ENCODE results near the gene PHIP.

Gene PHIP

DNA sequence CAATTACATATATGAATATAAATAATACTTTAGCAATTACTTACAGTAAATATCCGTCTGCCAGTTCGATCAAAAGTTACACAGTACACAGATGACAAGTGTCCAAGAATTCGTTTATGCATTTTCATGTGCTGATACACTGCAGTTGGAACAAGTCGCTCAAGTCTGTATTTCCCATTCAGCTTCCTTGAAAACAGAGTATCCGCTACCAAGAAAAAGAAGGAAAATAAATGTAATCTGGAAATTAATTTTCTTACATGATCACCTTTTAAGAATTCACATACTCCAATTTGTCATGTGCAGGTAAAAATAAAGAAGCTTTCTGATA, 35.3 kb downstream of the PHIP start:
- no peak overlapping the region for H3K14ac ChIP-seq (ENCODE audit: low read length)
- H3K23ac ChIP-seq (ENCODE audit: low read depth, low read length, poor library complexity) = no peak overlapping the region
- no peak overlapping the region for H4K91ac ChIP-seq (ENCODE audit: low read depth, low read length, poor library complexity)
- H3K36me3 ChIP-seq (replicated peaks in 1 of 2; ENCODE audit: control insufficient read depth in 2 of 2, insufficient read depth in 2 of 2, low read length in 2 of 2) = peaks cover 3 to 99% of the 10 kb centered on the region in 2 donors
- no peak overlapping the region for H2AFZ ChIP-seq (ENCODE audit: low read length)
- H3K9ac ChIP-seq (ENCODE audit: low read depth, low read length, poor library complexity) = no peak overlapping the region
- H2AK5ac ChIP-seq (ENCODE audit: low read depth, low read length) = no peak overlapping the region
- no peak overlapping the region for H2BK12ac ChIP-seq (ENCODE audit: low read length)
- H3K4me2 ChIP-seq (ENCODE audit: insufficient read depth, low read length, poor library complexity, severe bottlenecking) = no peak overlapping the region
- no peak overlapping the region for H2BK5ac ChIP-seq (ENCODE audit: low read length)
- DNase-seq (ENCODE audit: low spot score) = no peak
- no peak overlapping the region for H3K27ac ChIP-seq (replicated peaks; ENCODE audit: low read length)
- H3K4ac ChIP-seq (ENCODE audit: low read length) = no peak overlapping the region
- H2BK120ac ChIP-seq (ENCODE audit: low read depth, low read length) = no peak overlapping the region
- H3K18ac ChIP-seq (ENCODE audit: low read length) = no peak overlapping the region
- H3K4me1 ChIP-seq (ENCODE audit: control insufficient read depth in 2 of 2, insufficient read depth in 1 of 2, low read depth in 1 of 2, low read length in 2 of 2) = no peaks in the 10 kb centered on the region
- no peak overlapping the region for H4K8ac ChIP-seq (ENCODE audit: low read depth, low read length)
- H2BK15ac ChIP-seq (ENCODE audit: low read length) = no peak overlapping the region
- no CpG with 5 or more reads among the region's 5 CpGs for WGBS, 2 donors (ENCODE audit: extremely low coverage in 2 of 2, insufficient read length in 2 of 2, insufficient replicate concordance in 1 of 2)
- H3K79me1 ChIP-seq (ENCODE audit: low read depth, low read length) = no peaks in the 10 kb centered on the region
- no peak overlapping the region for H3K4me3 ChIP-seq (ENCODE audit: low read length in 2 of 2)
- peaks cover 0 to 16% of the 10 kb centered on the region in 2 donors for H3K9me3 ChIP-seq (replicated peaks in 1 of 2; ENCODE audit: control insufficient read depth in 2 of 2, insufficient read depth in 1 of 2, low read depth in 1 of 2, low read length in 2 of 2)
- no peaks in the 10 kb centered on the region for H3K27me3 ChIP-seq (ENCODE audit: control insufficient read depth in 3 of 3, insufficient read depth in 3 of 3, low read depth in 1 of 3, low read length in 3 of 3)

DNA sequence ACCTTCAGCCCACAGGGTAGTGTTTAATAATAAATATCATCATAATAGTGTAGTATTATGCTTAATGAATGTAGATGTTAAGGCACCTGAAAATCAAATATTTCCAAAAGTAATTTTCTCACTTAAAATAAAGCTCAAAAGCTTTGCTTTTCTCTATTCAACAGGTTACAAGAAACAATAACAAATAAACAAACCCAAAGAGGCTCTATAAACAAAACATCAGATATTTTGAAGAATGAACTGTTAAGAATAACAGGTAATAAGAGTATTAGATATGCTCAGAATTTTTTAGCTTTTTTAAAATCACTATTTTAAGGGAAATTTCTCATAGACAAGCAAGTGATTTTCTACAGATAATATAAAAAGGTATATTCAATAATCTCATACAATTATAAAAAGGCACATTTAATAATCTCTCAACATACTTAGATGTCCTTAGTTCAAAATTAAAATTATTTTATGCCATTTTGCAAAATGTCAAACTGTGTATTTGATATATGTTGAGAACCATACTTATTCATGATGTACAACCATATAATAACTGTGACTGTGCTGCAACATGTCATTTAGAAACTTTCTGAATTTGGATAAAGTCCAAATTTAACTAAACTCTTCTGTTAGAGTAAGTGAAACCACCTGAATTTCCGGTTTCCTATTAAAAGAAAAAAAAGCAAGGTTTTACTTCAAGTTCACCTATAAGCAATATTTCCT, 35.8 kb downstream of the PHIP start:
- WGBS, 2 donors (ENCODE audit: extremely low coverage in 2 of 2, insufficient read length in 2 of 2, insufficient replicate concordance in 1 of 2) = no CpG with 5 or more reads among the region's 1 CpG
- Histone ChIP-seq H2BK12ac (ENCODE audit: low read length) (no peak overlapping the region), H2AFZ (ENCODE audit: low read length) (no peak overlapping the region), H3K9ac (ENCODE audit: low read depth, low read length, poor library complexity) (no peak overlapping the region), H3K79me1 (ENCODE audit: low read depth, low read length) (no peaks in the 10 kb centered on the region), H2BK15ac (ENCODE audit: low read length) (no peak overlapping the region), H3K23ac (ENCODE audit: low read depth, low read length, poor library complexity) (no peak overlapping the region), H3K27ac (replicated peaks; ENCODE audit: low read length) (no peak overlapping the region), H3K4me3 (ENCODE audit: low read length in 2 of 2) (no peak overlapping the region), H3K27me3 (ENCODE audit: control insufficient read depth in 3 of 3, insufficient read depth in 3 of 3, low read depth in 1 of 3, low read length in 3 of 3) (no peaks in the 10 kb centered on the region), H3K4me1 (ENCODE audit: control insufficient read depth in 2 of 2, insufficient read depth in 1 of 2, low read depth in 1 of 2, low read length in 2 of 2) (no peaks in the 10 kb centered on the region), H3K14ac (ENCODE audit: low read length) (no peak overlapping the region), H4K8ac (ENCODE audit: low read depth, low read length) (no peak overlapping the region), H3K4me2 (ENCODE audit: insufficient read depth, low read length, poor library complexity, severe bottlenecking) (no peak overlapping the region), H2BK120ac (ENCODE audit: low read depth, low read length) (no peak overlapping the region), H4K91ac (ENCODE audit: low read depth, low read length, poor library complexity) (no peak overlapping the region), H3K36me3 (replicated peaks in 1 of 2; ENCODE audit: control insufficient read depth in 2 of 2, insufficient read depth in 2 of 2, low read length in 2 of 2) (peaks cover 3 to 99% of the 10 kb centered on the region in 2 donors), H3K9me3 (replicated peaks in 1 of 2; ENCODE audit: control insufficient read depth in 2 of 2, insufficient read depth in 1 of 2, low read depth in 1 of 2, low read length in 2 of 2) (peaks cover 0 to 19% of the 10 kb centered on the region in 2 donors), H3K4ac (ENCODE audit: low read length) (no peak overlapping the region), H2AK5ac (ENCODE audit: low read depth, low read length) (no peak overlapping the region), H2BK5ac (ENCODE audit: low read length) (no peak overlapping the region), H3K18ac (ENCODE audit: low read length) (no peak overlapping the region)
- no peak for DNase-seq (ENCODE audit: low spot score)

DNA sequence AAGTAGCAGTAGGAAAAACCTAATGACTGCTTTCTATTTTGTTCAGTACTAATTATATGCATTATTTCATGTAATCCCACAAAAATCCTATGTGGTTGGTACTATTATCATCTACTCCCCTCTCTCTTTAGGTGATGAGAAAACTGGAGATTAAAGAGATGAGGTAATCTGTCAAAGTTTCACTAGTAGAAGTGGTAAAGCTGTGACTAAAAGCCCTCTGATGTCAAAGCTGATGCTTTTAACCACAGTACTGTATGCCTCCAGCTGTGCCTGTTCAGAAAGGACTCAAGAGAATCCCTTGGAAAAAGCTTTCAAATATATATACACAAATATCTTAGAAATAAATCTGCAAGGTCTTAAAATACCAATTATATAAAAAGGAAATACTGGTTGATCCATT, 38.0 kb downstream of the PHIP start:
- no peak overlapping the region for H3K9ac ChIP-seq (ENCODE audit: low read depth, low read length, poor library complexity)
- no peak overlapping the region for H2BK120ac ChIP-seq (ENCODE audit: low read depth, low read length)
- H3K18ac ChIP-seq (ENCODE audit: low read length) = no peak overlapping the region
- H4K91ac ChIP-seq (ENCODE audit: low read depth, low read length, poor library complexity) = no peak overlapping the region
- no peak overlapping the region for H2AFZ ChIP-seq (ENCODE audit: low read length)
- H3K14ac ChIP-seq (ENCODE audit: low read length) = no peak overlapping the region
- no peak overlapping the region for H3K4me2 ChIP-seq (ENCODE audit: insufficient read depth, low read length, poor library complexity, severe bottlenecking)
- H3K27ac ChIP-seq (replicated peaks; ENCODE audit: low read length) = no peak overlapping the region
- no peak overlapping the region for H4K8ac ChIP-seq (ENCODE audit: low read depth, low read length)
- peaks cover 3 to 99% of the 10 kb centered on the region in 2 donors for H3K36me3 ChIP-seq (replicated peaks in 1 of 2; ENCODE audit: control insufficient read depth in 2 of 2, insufficient read depth in 2 of 2, low read length in 2 of 2)
- no peak overlapping the region for H2BK12ac ChIP-seq (ENCODE audit: low read length)
- H3K4ac ChIP-seq (ENCODE audit: low read length) = no peak overlapping the region
- H3K9me3 ChIP-seq (replicated peaks in 1 of 2; ENCODE audit: control insufficient read depth in 2 of 2, insufficient read depth in 1 of 2, low read depth in 1 of 2, low read length in 2 of 2) = peaks cover 0 to 24% of the 10 kb centered on the region in 2 donors
- H2AK5ac ChIP-seq (ENCODE audit: low read depth, low read length) = no peak overlapping the region
- H2BK15ac ChIP-seq (ENCODE audit: low read length) = no peak overlapping the region
- no peak overlapping the region for H2BK5ac ChIP-seq (ENCODE audit: low read length)
- H3K23ac ChIP-seq (ENCODE audit: low read depth, low read length, poor library complexity) = no peak overlapping the region
- no peaks in the 10 kb centered on the region for H3K27me3 ChIP-seq (ENCODE audit: control insufficient read depth in 3 of 3, insufficient read depth in 3 of 3, low read depth in 1 of 3, low read length in 3 of 3)
- no peak for DNase-seq (ENCODE audit: low spot score)
- H3K79me1 ChIP-seq (ENCODE audit: low read depth, low read length) = no peaks in the 10 kb centered on the region
- H3K4me3 ChIP-seq (ENCODE audit: low read length in 2 of 2) = no peak overlapping the region
- H3K4me1 ChIP-seq (ENCODE audit: control insufficient read depth in 2 of 2, insufficient read depth in 1 of 2, low read depth in 1 of 2, low read length in 2 of 2) = no peaks in the 10 kb centered on the region

DNA sequence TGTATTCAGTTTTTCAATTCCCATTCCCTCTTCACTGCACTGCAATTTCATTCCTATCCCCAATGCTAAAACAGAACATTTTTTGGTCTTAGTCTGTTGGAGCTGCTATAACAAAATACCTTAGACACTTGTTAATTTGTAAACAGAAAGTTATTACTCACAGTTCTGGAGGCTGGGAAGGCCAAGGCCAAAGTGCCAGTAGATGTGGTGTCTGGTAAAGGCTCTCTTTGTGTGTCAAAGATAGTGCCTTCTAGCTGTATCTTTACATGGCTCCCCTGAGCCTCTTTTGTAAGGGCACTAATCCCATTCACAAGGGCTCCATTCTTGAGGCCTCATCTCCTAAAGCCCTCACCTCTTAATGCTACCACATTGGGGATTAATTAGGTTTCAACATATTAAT, 40.0 kb downstream of the PHIP start:
- peaks cover 0 to 26% of the 10 kb centered on the region in 2 donors for H3K9me3 ChIP-seq (replicated peaks in 1 of 2; ENCODE audit: control insufficient read depth in 2 of 2, insufficient read depth in 1 of 2, low read depth in 1 of 2, low read length in 2 of 2)
- no peak overlapping the region for H3K9ac ChIP-seq (ENCODE audit: low read depth, low read length, poor library complexity)
- no peak overlapping the region for H3K4me2 ChIP-seq (ENCODE audit: insufficient read depth, low read length, poor library complexity, severe bottlenecking)
- no peak overlapping the region for H2AFZ ChIP-seq (ENCODE audit: low read length)
- no peak overlapping the region for H3K4ac ChIP-seq (ENCODE audit: low read length)
- DNase-seq (ENCODE audit: low spot score) = no peak
- no peak overlapping the region for H3K4me3 ChIP-seq (ENCODE audit: low read length in 2 of 2)
- H3K27ac ChIP-seq (replicated peaks; ENCODE audit: low read length) = no peak overlapping the region
- H3K27me3 ChIP-seq (ENCODE audit: control insufficient read depth in 3 of 3, insufficient read depth in 3 of 3, low read depth in 1 of 3, low read length in 3 of 3) = no peaks in the 10 kb centered on the region
- H4K91ac ChIP-seq (ENCODE audit: low read depth, low read length, poor library complexity) = no peak overlapping the region
- H3K4me1 ChIP-seq (ENCODE audit: control insufficient read depth in 2 of 2, insufficient read depth in 1 of 2, low read depth in 1 of 2, low read length in 2 of 2) = peaks cover 0 to 4% of the 10 kb centered on the region in 2 donors
- no peaks in the 10 kb centered on the region for H3K79me1 ChIP-seq (ENCODE audit: low read depth, low read length)
- H2BK15ac ChIP-seq (ENCODE audit: low read length) = no peak overlapping the region
- no peak overlapping the region for H2AK5ac ChIP-seq (ENCODE audit: low read depth, low read length)
- no peak overlapping the region for H2BK5ac ChIP-seq (ENCODE audit: low read length)
- no peak overlapping the region for H4K8ac ChIP-seq (ENCODE audit: low read depth, low read length)
- H3K36me3 ChIP-seq (replicated peaks in 1 of 2; ENCODE audit: control insufficient read depth in 2 of 2, insufficient read depth in 2 of 2, low read length in 2 of 2) = peaks cover 3 to 100% of the 10 kb centered on the region in 2 donors
- no peak overlapping the region for H2BK120ac ChIP-seq (ENCODE audit: low read depth, low read length)
- H2BK12ac ChIP-seq (ENCODE audit: low read length) = no peak overlapping the region
- H3K14ac ChIP-seq (ENCODE audit: low read length) = no peak overlapping the region
- no peak overlapping the region for H3K23ac ChIP-seq (ENCODE audit: low read depth, low read length, poor library complexity)
- no peak overlapping the region for H3K18ac ChIP-seq (ENCODE audit: low read length)
